Osteoblast (primary cell): ENCODE measurements around the gene MINDY1. TPM values are rescaled to one million over a fixed set of nuclear protein-coding genes. Genes with fewer than 3 reads are reported as not detected.

Source experiments
- DNase-seq: peaks from one replicate; pipeline ENCODE4 v3.0.0; 2011; ENCODE audit warnings: low spot score, mixed read lengths; ENCODE audit not compliant: insufficient read length; ENCODE audit errors: missing footprints
- H2AFZ ChIP-seq: 2 replicates; pipeline ENCODE4 v1.6.0; 2011; ENCODE audit warnings: mild to moderate bottlenecking, low read length
- H3K27ac ChIP-seq: 2 replicates; pipeline ENCODE4 v1.5.1; 2011; ENCODE audit warnings: mild to moderate bottlenecking, low read depth, low read length, moderate library complexity
- H3K27me3 ChIP-seq: 2 replicates; pipeline ENCODE4 v1.6.0; 2012; ENCODE audit warnings: mild to moderate bottlenecking, control low read depth, inconsistent platforms, low read length, moderate library complexity; ENCODE audit not compliant: insufficient read depth
- H3K36me3 ChIP-seq: 2 replicates; pipeline ENCODE4 v1.5.1; 2011; ENCODE audit warnings: mild to moderate bottlenecking, low read length, control low read depth, moderate library complexity; ENCODE audit not compliant: insufficient read depth
- H3K4me1 ChIP-seq: 2 replicates; pipeline ENCODE4 v1.5.1; 2011; ENCODE audit warnings: mild to moderate bottlenecking, low read length, control low read depth, moderate library complexity; ENCODE audit not compliant: insufficient read depth
- H3K4me2 ChIP-seq: 2 replicates; pipeline ENCODE4 v1.6.0; 2011; ENCODE audit warnings: mild to moderate bottlenecking, low read length; ENCODE audit not compliant: insufficient read depth
- H3K4me3 ChIP-seq: fragments of 200-600 bp; sonication (generic); 3 replicates; pipeline ENCODE4 v1.5.1; 2012; ENCODE audit warnings: mild to moderate bottlenecking, low read length, inconsistent platforms; ENCODE audit not compliant: insufficient read depth
- H3K79me2 ChIP-seq: 2 replicates; pipeline ENCODE4 v1.6.0; 2012; ENCODE audit warnings: mild to moderate bottlenecking, low read length, control low read depth, inconsistent platforms; ENCODE audit not compliant: insufficient read depth
- H3K9me3 ChIP-seq: 2 replicates; pipeline ENCODE4 v1.5.1; 2011; ENCODE audit warnings: low read depth, low read length, control low read depth
- H4K20me1 ChIP-seq: 2 replicates; pipeline ENCODE4 v1.6.0; 2012; ENCODE audit warnings: mild to moderate bottlenecking, low read length, control low read depth; ENCODE audit not compliant: insufficient read depth
- total RNA-seq: library from RNA; depleted of rRNA; stranded (reverse); fragments of >200 nt; gene quantifications from 2 replicates; pipeline ENCODE4 v1.2.3, GENCODE V29; 2012
- TF ChIP-seq, protein P1 (sequence below): IDR thresholded peaks from 2 replicates; pipeline ENCODE4 v1.5.1; 2011; ENCODE audit warnings: mild to moderate bottlenecking, low read depth, low read length, moderate library complexity; ENCODE audit errors: extremely low read depth

The MINDY1 gene
- total RNA-seq, 1 donor: 18.1 TPM

DNA sequence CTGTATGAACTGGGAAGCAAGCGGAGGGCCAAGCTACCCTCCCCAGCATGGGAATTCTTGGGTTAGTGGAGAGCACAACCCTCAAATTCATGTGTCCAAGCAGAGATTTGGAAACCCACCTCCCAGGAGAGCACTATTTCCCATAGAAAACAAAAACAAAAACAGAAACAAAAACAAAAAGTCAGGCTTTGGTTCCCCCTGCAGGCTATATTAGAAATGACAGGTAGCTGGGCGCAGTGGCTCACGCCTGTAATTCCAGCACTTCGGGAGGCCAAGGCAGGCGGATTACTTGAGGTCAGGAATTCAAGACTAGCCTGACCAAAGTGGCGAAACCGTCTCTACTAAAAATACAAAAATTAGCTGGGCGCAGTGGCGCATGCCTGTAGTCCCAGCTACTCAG lies 10.8 kb downstream of the MINDY1 start:
- peaks cover 3% of the 10 kb centered on the region for H3K36me3 ChIP-seq
- no peaks in the 10 kb centered on the region for H3K9me3 ChIP-seq
- DNase-seq: no peak
- no peaks in the 10 kb centered on the region for H3K79me2 ChIP-seq
- peaks cover 18% of the 10 kb centered on the region for H3K4me1 ChIP-seq
- H3K27me3 ChIP-seq: no peaks in the 10 kb centered on the region
- no peak overlapping the region for H3K27ac ChIP-seq
- peak overlapping the region; percentile 52 for H3K4me2 ChIP-seq
- no peak overlapping the region for H2AFZ ChIP-seq
- no peak overlapping the region for H3K4me3 ChIP-seq
- no peaks in the 10 kb centered on the region for H4K20me1 ChIP-seq
- TF ChIP-seq, protein P1, sequence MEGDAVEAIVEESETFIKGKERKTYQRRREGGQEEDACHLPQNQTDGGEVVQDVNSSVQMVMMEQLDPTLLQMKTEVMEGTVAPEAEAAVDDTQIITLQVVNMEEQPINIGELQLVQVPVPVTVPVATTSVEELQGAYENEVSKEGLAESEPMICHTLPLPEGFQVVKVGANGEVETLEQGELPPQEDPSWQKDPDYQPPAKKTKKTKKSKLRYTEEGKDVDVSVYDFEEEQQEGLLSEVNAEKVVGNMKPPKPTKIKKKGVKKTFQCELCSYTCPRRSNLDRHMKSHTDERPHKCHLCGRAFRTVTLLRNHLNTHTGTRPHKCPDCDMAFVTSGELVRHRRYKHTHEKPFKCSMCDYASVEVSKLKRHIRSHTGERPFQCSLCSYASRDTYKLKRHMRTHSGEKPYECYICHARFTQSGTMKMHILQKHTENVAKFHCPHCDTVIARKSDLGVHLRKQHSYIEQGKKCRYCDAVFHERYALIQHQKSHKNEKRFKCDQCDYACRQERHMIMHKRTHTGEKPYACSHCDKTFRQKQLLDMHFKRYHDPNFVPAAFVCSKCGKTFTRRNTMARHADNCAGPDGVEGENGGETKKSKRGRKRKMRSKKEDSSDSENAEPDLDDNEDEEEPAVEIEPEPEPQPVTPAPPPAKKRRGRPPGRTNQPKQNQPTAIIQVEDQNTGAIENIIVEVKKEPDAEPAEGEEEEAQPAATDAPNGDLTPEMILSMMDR: peak; percentile 75

DNA sequence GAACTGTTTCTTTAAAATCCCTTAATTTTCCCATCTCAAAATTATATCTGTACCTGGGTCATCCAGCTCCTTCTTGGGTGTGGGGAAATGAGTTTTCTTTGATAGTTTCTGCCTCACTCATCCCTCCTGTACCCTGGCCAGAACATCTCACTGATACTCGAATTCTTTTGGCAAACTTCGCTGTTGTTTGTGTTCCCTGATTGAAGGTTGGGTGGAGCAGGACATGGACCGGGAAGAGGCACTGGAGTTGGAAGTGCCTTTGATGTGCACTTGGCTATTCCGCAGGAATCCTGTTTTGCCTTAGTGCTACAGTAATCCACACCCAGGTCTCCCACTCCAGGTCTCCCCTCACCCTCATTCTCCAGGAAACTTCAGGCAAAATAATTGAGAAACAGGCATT lies 11.2 kb downstream of the MINDY1 start:
- H3K27ac ChIP-seq: no peak overlapping the region
- no peaks in the 10 kb centered on the region for H3K27me3 ChIP-seq
- no peak overlapping the region for H3K4me3 ChIP-seq
- no peaks in the 10 kb centered on the region for H4K20me1 ChIP-seq
- H2AFZ ChIP-seq: no peak overlapping the region
- TF ChIP-seq, protein P1: no peak
- no peaks in the 10 kb centered on the region for H3K79me2 ChIP-seq
- H3K4me1 ChIP-seq: peaks cover 18% of the 10 kb centered on the region
- H3K4me2 ChIP-seq: peak overlapping the region; percentile 52
- H3K36me3 ChIP-seq: peaks cover 3% of the 10 kb centered on the region
- DNase-seq: no peak
- no peaks in the 10 kb centered on the region for H3K9me3 ChIP-seq

DNA sequence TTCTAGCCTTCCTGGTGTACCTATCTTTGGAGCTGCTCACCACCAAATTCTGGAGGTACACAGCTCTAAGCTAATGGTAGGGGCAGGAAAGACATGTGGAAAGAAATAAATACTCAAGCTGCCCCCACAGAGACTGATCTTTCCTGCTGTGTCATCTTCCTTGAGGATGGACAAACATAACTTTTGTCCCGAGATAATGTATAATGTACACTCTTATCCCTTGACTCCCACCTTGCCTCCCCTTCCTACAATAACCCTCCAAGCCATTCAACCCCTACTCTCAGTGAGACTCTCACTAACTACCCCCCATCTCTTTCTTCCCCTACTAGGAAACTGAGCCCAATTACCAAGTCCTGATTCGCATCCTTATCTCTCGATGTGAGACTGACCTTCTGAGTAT lies 12.5 kb downstream of the MINDY1 start:
- no peak overlapping the region for H2AFZ ChIP-seq
- no peaks in the 10 kb centered on the region for H3K27me3 ChIP-seq
- H4K20me1 ChIP-seq: no peaks in the 10 kb centered on the region
- no peak overlapping the region for H3K4me3 ChIP-seq
- no peak overlapping the region for H3K27ac ChIP-seq
- no peaks in the 10 kb centered on the region for H3K9me3 ChIP-seq
- peaks cover 5% of the 10 kb centered on the region for H3K4me1 ChIP-seq
- H3K79me2 ChIP-seq: no peaks in the 10 kb centered on the region
- peaks cover 3% of the 10 kb centered on the region for H3K36me3 ChIP-seq
- no peak overlapping the region for H3K4me2 ChIP-seq
- DNase-seq: no peak
- TF ChIP-seq, protein P1: no peak

DNA sequence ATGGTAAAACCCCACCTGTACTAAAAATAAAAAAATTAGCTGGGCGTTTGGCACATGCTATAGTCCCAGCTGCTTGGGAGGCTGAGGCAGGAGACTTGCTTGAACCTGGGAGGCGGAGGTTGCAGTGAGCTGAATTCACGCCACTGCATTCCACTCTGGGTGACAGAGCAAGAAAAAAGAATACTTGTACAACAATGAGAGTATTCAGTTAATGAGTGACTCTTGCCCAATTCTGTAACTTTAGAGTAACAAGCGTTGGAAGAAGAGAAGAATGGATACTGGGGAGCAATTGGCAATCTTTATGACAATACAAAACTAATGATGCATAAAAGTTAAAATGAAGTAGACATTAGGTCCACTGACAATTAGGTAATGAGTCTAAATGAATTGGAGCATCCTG lies 14.1 kb downstream of the MINDY1 start:
- Histone ChIP-seq H3K4me1 (no peaks in the 10 kb centered on the region), H3K9me3 (no peaks in the 10 kb centered on the region), H3K4me2 (no peak overlapping the region), H3K79me2 (no peaks in the 10 kb centered on the region), H4K20me1 (no peaks in the 10 kb centered on the region), H3K36me3 (no peaks in the 10 kb centered on the region), H3K4me3 (no peak overlapping the region), H2AFZ (no peak overlapping the region), H3K27ac (no peak overlapping the region), H3K27me3 (no peaks in the 10 kb centered on the region)
- TF ChIP-seq, protein P1: no peak
- no peak for DNase-seq
